GM18858 (cell line): ENCODE results near the gene MTF1.

Source experiments
- ATAC-seq: cut with Tn5 transposase; IDR thresholded peaks from one replicate; pipeline ENCODE4 v1.9.1; 2021; ENCODE audit not compliant: unreplicated experiment

Gene MTF1

GRCh38 chr1:37831809-37832208, 27.6 kb downstream of the MTF1 start:
- no peak for ATAC-seq

GRCh38 chr1:37831109-37831508, 28.3 kb downstream of the MTF1 start:
- ATAC-seq, result no peak

DNA sequence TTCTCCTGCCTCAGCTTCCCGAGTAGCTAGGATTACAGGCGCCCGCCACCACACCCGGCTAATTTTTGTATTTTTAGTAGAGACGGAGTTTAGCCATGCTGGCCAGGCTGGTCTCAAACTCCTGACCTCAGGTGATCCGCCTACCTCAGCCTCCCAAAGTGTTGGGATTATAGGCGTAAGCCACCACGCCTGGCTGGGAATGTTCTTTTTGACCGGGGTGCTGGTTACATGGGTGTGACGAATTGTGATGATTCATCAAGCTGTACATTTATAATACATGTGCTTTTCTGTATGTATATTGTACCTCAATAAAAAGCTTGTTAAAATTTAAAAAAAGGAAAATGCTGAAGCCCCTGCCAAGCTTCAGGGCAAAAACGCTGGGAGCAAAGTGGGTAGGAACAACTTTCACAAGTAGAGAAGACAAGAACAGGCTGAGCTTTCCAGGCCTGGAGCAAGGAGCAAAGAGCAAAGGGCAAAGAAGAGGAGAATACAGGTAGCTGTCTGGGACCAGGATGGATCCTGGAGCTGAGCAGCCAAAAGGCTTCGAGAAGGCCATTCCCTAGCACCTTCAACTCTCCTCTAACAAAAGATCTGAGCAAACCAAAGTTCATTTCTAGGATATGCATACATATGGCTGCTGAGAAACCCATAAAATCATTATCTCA, 30.9 kb downstream of the MTF1 start:
- no peak for ATAC-seq

DNA sequence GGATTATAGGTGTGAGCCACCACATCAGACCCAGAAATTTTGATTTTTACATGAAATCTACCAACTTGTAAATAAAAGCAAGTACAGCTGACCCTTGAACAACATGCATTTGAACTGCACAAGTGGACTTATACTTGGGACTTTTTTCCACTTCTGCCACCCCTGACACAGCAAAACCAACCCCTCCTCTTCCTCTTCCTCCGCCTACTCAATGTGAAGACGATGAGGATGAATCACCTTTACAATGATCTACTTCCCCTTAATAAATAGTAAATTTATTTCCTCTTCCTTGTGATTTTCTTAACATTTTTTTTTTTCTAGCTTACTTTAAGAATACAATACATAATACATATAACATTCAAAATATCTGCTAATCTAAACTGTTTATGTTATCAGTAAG, 33.9 kb downstream of the MTF1 start:
- no peak for ATAC-seq

GRCh38 chr1:37824001-37824400, 35.4 kb downstream of the MTF1 start:
- no peak for ATAC-seq

DNA sequence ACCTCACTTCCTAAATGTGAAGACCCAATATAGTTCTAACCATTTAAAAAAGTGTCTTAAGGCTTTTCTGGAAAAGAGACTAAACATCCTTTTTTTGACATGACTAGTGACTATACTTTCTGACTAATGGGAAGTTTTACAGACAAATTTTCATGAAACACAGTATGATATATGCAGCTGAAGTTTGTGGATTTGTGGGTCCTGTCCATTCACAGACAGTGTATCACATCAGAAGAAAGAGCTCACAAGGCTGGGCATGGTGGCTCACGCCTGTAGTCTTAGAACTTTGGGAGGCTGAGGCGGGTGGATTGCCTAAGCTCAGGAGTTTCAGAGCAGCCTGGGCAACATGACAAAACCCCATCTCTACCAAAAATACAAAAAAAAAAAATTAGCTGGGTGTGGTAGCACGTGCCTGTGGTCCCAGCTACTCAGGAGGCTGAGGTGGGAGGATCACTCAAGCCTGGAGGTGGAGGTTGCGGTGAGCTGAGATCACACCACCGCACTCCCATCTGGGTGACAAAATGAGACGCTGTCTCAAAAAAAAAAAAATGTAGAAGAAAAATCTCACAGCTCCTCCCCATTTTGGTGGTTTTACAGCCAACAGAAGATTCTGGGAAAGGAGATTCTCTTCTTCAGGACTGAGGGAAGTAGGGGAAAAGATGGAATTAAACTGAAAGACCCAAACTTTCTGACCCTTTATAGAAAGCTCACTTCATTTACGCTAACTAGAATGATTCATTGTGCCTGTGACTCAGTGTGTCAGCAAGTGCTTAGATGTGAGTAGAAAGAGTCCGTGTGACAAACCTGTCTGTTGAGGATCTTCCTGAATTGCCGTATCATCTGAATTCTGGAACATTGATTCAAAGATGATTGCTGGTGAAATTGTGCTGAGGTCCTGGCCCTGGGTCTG, 36.2 kb downstream of the MTF1 start:
- ATAC-seq, result no peak

DNA sequence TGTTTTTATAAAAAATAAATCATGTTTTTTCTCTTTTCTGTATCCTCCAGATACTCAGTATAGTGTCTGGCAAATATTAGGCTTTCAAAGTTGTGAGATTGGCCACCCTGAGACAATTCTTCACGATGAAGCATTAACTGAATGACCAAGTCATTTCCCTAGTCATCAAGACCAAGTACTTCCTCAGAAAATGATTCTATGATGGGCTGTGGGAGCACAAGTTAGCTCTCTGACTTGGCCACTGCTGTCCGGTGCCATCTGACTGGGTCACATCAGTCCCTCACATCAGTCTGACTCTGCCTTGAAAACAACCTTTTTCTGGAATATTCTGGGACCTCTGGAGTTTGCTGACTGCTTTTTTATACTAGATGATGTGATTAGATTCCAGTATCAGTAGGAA, 37.9 kb downstream of the MTF1 start:
- no peak for ATAC-seq

- no peak for ATAC-seq
Measured at GRCh38 chr1:37817481-37817880, 41.9 kb downstream of the MTF1 start.

- ATAC-seq, result no peak
Measured at GRCh38 chr1:37814252-37814651, 45.1 kb downstream of the MTF1 start.

DNA sequence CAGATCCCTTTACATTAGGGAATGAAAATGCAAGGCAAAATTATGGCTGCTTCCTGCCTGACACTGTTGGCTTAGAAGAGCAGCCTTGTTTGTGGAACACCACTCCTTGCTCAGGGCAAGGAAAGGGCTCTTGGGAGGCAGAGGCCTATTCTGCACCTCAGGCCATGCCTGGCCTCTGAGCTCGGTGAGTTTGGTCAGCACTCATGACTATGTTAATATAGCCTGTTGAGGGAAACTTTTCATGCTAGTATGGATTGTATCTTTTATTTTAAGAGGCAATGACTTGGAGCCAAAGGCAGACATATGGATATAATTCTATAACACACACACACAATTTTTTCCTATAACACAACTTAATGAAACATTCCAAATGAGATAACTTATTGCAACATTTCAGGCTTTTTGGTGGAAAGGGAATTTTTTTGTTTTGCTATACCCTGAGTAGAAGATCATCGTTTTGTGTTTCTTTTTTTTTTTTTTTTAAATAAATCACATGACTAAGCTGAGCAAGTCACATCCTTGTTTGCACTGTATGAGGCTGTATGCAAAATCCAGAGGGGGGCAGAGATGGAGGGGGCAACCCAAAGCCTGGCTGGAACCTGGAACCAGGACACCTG, 45.8 kb downstream of the MTF1 start:
- no peak for ATAC-seq

DNA sequence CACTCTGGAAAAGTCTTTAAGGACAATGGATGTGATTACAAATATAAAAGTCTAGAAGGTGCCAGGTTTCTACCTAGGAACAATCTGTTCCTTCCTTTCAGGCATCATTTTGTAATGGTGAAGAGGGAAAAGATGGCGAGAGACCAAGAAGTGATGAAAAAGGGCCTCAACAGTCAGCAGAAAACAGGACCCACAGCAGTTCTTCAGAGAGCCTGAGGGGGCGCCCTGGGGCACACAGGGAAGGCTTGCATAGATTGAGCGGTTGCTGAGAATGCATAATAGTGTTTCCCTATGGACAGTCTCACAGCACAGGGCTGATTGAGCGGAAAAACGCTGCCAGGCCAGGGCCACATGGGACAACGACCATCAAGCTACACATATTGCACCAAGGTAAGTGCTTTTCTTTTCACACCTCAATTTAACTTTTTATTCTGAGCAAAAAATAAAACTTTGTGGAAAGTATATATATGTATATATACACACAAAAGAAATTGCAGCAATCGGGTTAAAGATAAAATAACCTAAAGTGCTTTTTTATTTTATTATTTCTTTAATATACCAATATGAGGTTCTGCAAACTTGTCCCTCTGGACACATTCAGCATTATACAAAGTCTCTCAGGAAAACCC, 48.3 kb downstream of the MTF1 start:
- no peak for ATAC-seq

DNA sequence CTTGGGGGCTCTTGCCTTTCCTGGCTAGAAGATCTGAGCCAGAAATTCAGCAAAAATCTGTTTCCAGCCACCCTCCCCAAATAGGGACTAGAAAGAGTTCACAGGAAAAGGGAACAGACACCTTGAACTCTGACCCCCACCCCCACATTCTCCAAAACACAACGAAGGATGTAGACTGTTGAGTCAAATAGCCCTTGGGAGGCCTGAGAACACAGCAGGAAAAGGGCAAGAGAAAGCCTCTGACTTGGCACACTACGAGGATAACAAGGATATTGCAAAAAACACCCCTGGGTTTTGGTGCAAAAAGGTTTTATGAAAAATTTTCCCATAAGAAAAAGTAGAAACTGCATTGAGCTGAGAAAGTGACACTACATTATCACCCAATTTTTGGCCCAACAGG, 49.5 kb downstream of the MTF1 start:
- ATAC-seq, result no peak

GRCh38 chr1:37808369-37809319, 50.7 kb downstream of the MTF1 start:
- peak; percentile 17 for ATAC-seq

- ATAC-seq, result peak; percentile 57
Measured at GRCh38 chr1:37807555-37808368, 51.6 kb downstream of the MTF1 start, which contains the start of the genes C1orf122 and YRDC. Gene C1orf122 (plus strand): TSS chr1:37807790. CDS start chr1:37808405, 615 bp downstream. Gene YRDC (minus strand): TSS chr1:37808208. CDS start chr1:37808180, 28 bp downstream.

GRCh38 chr1:37807220-37807554, 52.2 kb downstream of the MTF1 start:
- ATAC-seq, result no peak

DNA sequence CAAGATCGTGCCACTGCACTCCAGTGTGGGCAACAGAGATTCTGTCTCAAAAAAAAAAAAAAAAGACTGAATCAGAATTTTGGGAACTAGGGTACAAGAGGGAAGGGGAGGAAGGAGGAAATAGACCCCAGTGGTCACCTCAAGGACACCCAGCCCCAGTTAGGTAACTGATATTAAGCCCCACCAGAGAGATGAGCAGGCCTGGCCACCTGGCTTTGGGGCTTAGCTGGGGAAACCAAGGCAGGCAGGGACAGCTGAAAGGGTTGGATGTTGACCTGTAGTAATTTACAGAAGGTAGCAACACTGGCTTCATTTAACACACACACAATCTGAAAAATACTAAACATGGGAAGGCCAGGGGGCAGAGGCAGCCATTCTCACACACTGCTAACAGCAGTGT, 57.0 kb downstream of the MTF1 start:
- ATAC-seq, result no peak

GRCh38 chr1:37797750-37798345, 61.5 kb downstream of the MTF1 start:
- ATAC-seq, result no peak

GRCh38 chr1:37795340-37796125, 63.9 kb downstream of the MTF1 start:
- no peak for ATAC-seq
